Measurements from ENCODE around the gene AMER1. TPM values are rescaled to one million over a fixed set of nuclear protein-coding genes. Genes with fewer than 3 reads are reported as not detected.

AMER1 gene
- total and polyA plus RNA-seq, 10 of the 15 experiments (the other 5 are each of a cell fraction or from before 2014, with no cell fraction given), result 0.16 to 6.3 (median 4.2) TPM

GRCh38 chrX:64230123-64230970, 24.8 kb upstream of the AMER1 start, which contains the start of gene ASB12:
TSS of gene ASB12 (minus strand) at chrX:64230607. CDS start at chrX:64225650, 4,957 bp downstream.
- no peak within 1 kb of the TSS for H3K4me3 ChIP-seq
- in situ Hi-C loops (cut with MboI) (no loop called here), intact Hi-C loops (cut with micrococcal nuclease; ENCODE audit: unreplicated experiment) (no loop called here)
- BruUV-seq (replicated peaks), result no TSS peak
- ATAC-seq, result no peak
- ChIA-PET POLR2A (no interaction called here), CTCF (no interaction called here), SMC1A (ENCODE audit: uncharacterized antibody, unreplicated experiment) (no interaction called here), RAD21 (ENCODE audit: unreplicated experiment) (no interaction called here)
- no peaks in the 10 kb centered on the region for H3K4me1 ChIP-seq (ENCODE audit: control insufficient read depth, insufficient read depth, low read length)
- H3K79me2 ChIP-seq (ENCODE audit: control insufficient read depth, insufficient read depth, low read length), result no peaks in the 10 kb centered on the region
- no peak for DNase-seq (ENCODE audit: low read depth, low spot score)
- WGBS (ENCODE audit: insufficient coverage, insufficient replicate concordance, low lambda C conversion rate, missing lambda C conversion rate), result 31% methylated on average over 16 of the region's 17 CpGs
- H3K36me3 ChIP-seq (ENCODE audit: control insufficient read depth in 2 of 2, insufficient read depth in 2 of 2, low read length in 1 of 2), result no peaks in the 10 kb centered on the region
- no peak within 1 kb of the TSS for H3K9ac ChIP-seq (ENCODE audit: control insufficient read depth, insufficient read depth, low read length)
- H3K9me3 ChIP-seq (replicated peaks; ENCODE audit: control insufficient read depth, insufficient read depth, low read length), result no peaks in the 10 kb centered on the region
- TF ChIP-seq NR2C1 (IDR thresholded peaks at IDR 0.05), result no peak
- TF ChIP-seq CEBPB (IDR thresholded peaks at IDR 0.05; ENCODE audit: borderline replicate concordance in 1 of 2, low read depth in 2 of 2, low read length in 2 of 2), result no peak
- no peak for TF ChIP-seq CREB1 (IDR thresholded peaks at IDR 0.05; ENCODE audit: low read depth)
- TF ChIP-seq, protein P1, sequence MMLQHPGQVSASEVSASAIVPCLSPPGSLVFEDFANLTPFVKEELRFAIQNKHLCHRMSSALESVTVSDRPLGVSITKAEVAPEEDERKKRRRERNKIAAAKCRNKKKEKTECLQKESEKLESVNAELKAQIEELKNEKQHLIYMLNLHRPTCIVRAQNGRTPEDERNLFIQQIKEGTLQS (IDR thresholded peaks at IDR 0.05; ENCODE audit: borderline replicate concordance, extremely low read depth, low read depth, low read length), result no peak
- TF ChIP-seq, protein P2, sequence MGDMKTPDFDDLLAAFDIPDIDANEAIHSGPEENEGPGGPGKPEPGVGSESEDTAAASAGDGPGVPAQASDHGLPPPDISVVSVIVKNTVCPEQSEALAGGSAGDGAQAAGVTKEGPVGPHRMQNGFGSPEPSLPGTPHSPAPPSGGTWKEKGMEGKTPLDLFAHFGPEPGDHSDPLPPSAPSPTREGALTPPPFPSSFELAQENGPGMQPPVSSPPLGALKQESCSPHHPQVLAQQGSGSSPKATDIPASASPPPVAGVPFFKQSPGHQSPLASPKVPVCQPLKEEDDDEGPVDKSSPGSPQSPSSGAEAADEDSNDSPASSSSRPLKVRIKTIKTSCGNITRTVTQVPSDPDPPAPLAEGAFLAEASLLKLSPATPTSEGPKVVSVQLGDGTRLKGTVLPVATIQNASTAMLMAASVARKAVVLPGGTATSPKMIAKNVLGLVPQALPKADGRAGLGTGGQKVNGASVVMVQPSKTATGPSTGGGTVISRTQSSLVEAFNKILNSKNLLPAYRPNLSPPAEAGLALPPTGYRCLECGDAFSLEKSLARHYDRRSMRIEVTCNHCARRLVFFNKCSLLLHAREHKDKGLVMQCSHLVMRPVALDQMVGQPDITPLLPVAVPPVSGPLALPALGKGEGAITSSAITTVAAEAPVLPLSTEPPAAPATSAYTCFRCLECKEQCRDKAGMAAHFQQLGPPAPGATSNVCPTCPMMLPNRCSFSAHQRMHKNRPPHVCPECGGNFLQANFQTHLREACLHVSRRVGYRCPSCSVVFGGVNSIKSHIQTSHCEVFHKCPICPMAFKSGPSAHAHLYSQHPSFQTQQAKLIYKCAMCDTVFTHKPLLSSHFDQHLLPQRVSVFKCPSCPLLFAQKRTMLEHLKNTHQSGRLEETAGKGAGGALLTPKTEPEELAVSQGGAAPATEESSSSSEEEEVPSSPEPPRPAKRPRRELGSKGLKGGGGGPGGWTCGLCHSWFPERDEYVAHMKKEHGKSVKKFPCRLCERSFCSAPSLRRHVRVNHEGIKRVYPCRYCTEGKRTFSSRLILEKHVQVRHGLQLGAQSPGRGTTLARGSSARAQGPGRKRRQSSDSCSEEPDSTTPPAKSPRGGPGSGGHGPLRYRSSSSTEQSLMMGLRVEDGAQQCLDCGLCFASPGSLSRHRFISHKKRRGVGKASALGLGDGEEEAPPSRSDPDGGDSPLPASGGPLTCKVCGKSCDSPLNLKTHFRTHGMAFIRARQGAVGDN (IDR thresholded peaks at IDR 0.05), result no peak
- no peak for TF ChIP-seq CHD2 (IDR thresholded peaks at IDR 0.05; ENCODE audit: borderline replicate concordance, low read depth, low read length)
- H2AFZ ChIP-seq (ENCODE audit: control insufficient read depth, low read depth, low read length), result no peak within 1 kb of the TSS
- no peaks in the 10 kb centered on the region for H4K20me1 ChIP-seq (ENCODE audit: control insufficient read depth, insufficient read depth)
- H3K27me3 ChIP-seq (replicated peaks in 1 of 2; ENCODE audit: control insufficient read depth in 2 of 2, insufficient read depth in 2 of 2, low read length in 1 of 2), result no peaks in the 10 kb centered on the region
- no peak within 1 kb of the TSS for H3K4me2 ChIP-seq (ENCODE audit: control insufficient read depth, insufficient read depth)
- no peak within 1 kb of the TSS for H3K27ac ChIP-seq (ENCODE audit: control insufficient read depth, insufficient read depth)
- no peak for FAIRE-seq
